ENCODE measurements around the gene DCN. TPM values are rescaled to one million over a fixed set of nuclear protein-coding genes. Genes with fewer than 3 reads are reported as not detected.

Gene DCN
- total and polyA plus RNA-seq, 2 donors (not counting 3 experiments of a cell fraction or from before 2014, with no cell fraction given): 0.42 to 0.43 TPM

GRCh38 chr12:91138337-91138920, 44.2 kb downstream of the DCN start:
- Histone ChIP-seq H3K4me3 (replicated peaks in 1 of 3; ENCODE audit: insufficient read depth in 1 of 3, low read depth in 1 of 3, low read length in 3 of 3) (no peak overlapping the region), H4K20me1 (replicated peaks; ENCODE audit: control insufficient read depth, extremely low read depth, insufficient read depth, low read length) (no peaks in the 10 kb centered on the region), H3K27ac (ENCODE audit: insufficient read depth, low read depth, low read length) (no peak overlapping the region), H3K27me3 (ENCODE audit: control insufficient read depth in 2 of 2, insufficient read depth in 2 of 2, low read length in 2 of 2) (no peaks in the 10 kb centered on the region), H3K9ac (replicated peaks; ENCODE audit: extremely low read depth, insufficient read depth, low read length) (no peak overlapping the region), H3K9me1 (replicated peaks; ENCODE audit: control insufficient read depth, extremely low read depth, insufficient read depth, low read length) (no peaks in the 10 kb centered on the region), H3K4me2 (ENCODE audit: insufficient read depth, low read length) (peak overlapping the region; percentile 61), H3K4me1 (ENCODE audit: control insufficient read depth, extremely low read depth, insufficient read depth, low read length) (peaks cover 19% of the 10 kb centered on the region), H3K79me2 (ENCODE audit: control insufficient read depth, insufficient read depth, low read length) (no peaks in the 10 kb centered on the region), H3K36me3 (ENCODE audit: control insufficient read depth in 2 of 2, extremely low read depth in 1 of 2, insufficient read depth in 2 of 2, low read length in 2 of 2) (no peaks in the 10 kb centered on the region), H2AFZ (ENCODE audit: low read depth, low read length) (peak overlapping the region; percentile 41), H3K9me3 (replicated peaks; ENCODE audit: control insufficient read depth, insufficient read depth, low read length) (no peaks in the 10 kb centered on the region)
- dilution Hi-C loops (cut with MboI; ENCODE audit: extremely low pct_ligation_motif_present, low sequenced_read_pairs) (no loop called here), intact Hi-C loops (cut with micrococcal nuclease) (no loop called here)
- peak; percentile 18 for FAIRE-seq
- DNase-seq (ENCODE audit: low read depth, low spot score): peak; percentile 48
- ChIA-PET CTCF (interaction anchor here (0.6 to 2.6 kb wide), 4 partner anchors 8 to 188 kb away, joined by 3 to 12 read pairs (median 4); partner anchors contain the start of gene LUM), POLR2A (no interaction called here)
- no peak for TF ChIP-seq CTCF (IDR thresholded peaks at IDR 0.05; ENCODE audit: extremely low read depth in 1 of 2, insufficient read depth in 1 of 2, low read depth in 1 of 2, low read length in 2 of 2)
- TF ChIP-seq EZH2 (IDR thresholded peaks at IDR 0.05; ENCODE audit: borderline replicate concordance, low read depth, low read length, severe bottlenecking): no peak
- no peak for TF ChIP-seq MYC (IDR thresholded peaks at IDR 0.05; ENCODE audit: low read depth, low read length)
- no peak for TF ChIP-seq POLR2A (IDR thresholded peaks at IDR 0.05; ENCODE audit: low read depth, low read length)
- TF ChIP-seq FOS (IDR thresholded peaks at IDR 0.05; ENCODE audit: borderline replicate concordance, insufficient read depth, low read length): no peak
- no peak for TF ChIP-seq MAX (IDR thresholded peaks at IDR 0.05; ENCODE audit: insufficient read depth, insufficient read length)
- TF ChIP-seq JUN (IDR thresholded peaks at IDR 0.05; ENCODE audit: borderline replicate concordance, insufficient read depth, insufficient read length, low read depth): no peak
- no peak for TF ChIP-seq POLR2AphosphoS5 (IDR thresholded peaks at IDR 0.05; ENCODE audit: insufficient read depth, low read depth, low read length)
- TF ChIP-seq GATA2 (IDR thresholded peaks at IDR 0.05; ENCODE audit: insufficient read depth, insufficient read length, low read depth, low read length): no peak
- no TSS peak for BruUV-seq (replicated peaks)
